Panc1 (cell line): ENCODE results near the gene IFNK.

Experiments used
- TF ChIP-seq, protein P1 (sequence below): fragments of 450-650 bp; IDR thresholded peaks from 2 replicates; pipeline ENCODE4 v1.5.1; 2017; ENCODE audit warnings: mild to moderate bottlenecking
- TF ChIP-seq, protein P2 (sequence below), 2 experiments: IDR thresholded peaks; 2 replicates each; pipeline ENCODE4 v1.6.1; 2011 to 2012; ENCODE audit warnings: low read depth in 2 of 2, control low read depth in 1 of 2, low read length in 1 of 2, mild to moderate bottlenecking in 1 of 2, moderate library complexity in 1 of 2; ENCODE audit not compliant: insufficient read depth in 1 of 2

- TF ChIP-seq, protein P1, sequence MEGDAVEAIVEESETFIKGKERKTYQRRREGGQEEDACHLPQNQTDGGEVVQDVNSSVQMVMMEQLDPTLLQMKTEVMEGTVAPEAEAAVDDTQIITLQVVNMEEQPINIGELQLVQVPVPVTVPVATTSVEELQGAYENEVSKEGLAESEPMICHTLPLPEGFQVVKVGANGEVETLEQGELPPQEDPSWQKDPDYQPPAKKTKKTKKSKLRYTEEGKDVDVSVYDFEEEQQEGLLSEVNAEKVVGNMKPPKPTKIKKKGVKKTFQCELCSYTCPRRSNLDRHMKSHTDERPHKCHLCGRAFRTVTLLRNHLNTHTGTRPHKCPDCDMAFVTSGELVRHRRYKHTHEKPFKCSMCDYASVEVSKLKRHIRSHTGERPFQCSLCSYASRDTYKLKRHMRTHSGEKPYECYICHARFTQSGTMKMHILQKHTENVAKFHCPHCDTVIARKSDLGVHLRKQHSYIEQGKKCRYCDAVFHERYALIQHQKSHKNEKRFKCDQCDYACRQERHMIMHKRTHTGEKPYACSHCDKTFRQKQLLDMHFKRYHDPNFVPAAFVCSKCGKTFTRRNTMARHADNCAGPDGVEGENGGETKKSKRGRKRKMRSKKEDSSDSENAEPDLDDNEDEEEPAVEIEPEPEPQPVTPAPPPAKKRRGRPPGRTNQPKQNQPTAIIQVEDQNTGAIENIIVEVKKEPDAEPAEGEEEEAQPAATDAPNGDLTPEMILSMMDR, result peak; percentile 13; the same call in 1 of the 2 replicates
- TF ChIP-seq, protein P2, sequence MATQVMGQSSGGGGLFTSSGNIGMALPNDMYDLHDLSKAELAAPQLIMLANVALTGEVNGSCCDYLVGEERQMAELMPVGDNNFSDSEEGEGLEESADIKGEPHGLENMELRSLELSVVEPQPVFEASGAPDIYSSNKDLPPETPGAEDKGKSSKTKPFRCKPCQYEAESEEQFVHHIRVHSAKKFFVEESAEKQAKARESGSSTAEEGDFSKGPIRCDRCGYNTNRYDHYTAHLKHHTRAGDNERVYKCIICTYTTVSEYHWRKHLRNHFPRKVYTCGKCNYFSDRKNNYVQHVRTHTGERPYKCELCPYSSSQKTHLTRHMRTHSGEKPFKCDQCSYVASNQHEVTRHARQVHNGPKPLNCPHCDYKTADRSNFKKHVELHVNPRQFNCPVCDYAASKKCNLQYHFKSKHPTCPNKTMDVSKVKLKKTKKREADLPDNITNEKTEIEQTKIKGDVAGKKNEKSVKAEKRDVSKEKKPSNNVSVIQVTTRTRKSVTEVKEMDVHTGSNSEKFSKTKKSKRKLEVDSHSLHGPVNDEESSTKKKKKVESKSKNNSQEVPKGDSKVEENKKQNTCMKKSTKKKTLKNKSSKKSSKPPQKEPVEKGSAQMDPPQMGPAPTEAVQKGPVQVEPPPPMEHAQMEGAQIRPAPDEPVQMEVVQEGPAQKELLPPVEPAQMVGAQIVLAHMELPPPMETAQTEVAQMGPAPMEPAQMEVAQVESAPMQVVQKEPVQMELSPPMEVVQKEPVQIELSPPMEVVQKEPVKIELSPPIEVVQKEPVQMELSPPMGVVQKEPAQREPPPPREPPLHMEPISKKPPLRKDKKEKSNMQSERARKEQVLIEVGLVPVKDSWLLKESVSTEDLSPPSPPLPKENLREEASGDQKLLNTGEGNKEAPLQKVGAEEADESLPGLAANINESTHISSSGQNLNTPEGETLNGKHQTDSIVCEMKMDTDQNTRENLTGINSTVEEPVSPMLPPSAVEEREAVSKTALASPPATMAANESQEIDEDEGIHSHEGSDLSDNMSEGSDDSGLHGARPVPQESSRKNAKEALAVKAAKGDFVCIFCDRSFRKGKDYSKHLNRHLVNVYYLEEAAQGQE (IDR thresholded peaks at IDR 0.05; ENCODE audit: insufficient read depth in 1 of 2, low read depth in 2 of 2, low read length in 1 of 2), result no peak
Measured at GRCh38 chr9:27548055-27548741, 24.1 kb downstream of the IFNK start.
